Activated CD4-positive, CD25-positive, alpha-beta regulatory T cell treated with anti-CD3 and anti-CD28 coated beads, Interleukin-2, amount 50 U/mL, for 16 hours (primary cell): ENCODE results near the gene TMEM125.

Source experiments
- DNase-seq: peaks from one replicate; pipeline ENCODE4 v3.0.0-alpha.2; 2020; ENCODE audit warnings: low read depth, low spot score

TMEM125 gene

DNA sequence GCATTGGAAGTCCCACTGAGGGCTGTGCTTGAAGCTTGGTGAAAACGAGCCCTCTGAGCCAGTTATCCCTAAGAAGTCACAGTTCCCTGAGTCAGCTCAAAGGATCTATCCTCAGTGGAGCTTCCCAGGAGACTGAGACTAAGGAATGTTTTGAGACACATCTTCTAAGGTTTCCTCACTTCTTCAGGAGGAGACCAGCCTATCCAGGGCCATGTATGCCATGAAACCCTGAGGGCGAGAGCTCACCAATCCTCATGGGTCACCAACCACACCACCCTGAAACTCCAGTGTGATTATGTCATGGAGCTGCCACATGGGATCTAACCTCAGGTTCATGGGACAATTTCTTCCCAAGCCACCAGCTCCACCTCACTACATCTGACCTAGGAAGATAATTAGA lies 23.4 kb downstream of the TMEM125 start:
- no peak for DNase-seq

- no peak for DNase-seq
These were observed 24.3 kb downstream of the TMEM125 start for GRCh38 chr1:43293896-43294760.

GRCh38 chr1:43294761-43295160 lies 25.0 kb downstream of the TMEM125 start:
- DNase-seq: no peak

GRCh38 chr1:43296207-43296606 lies 26.4 kb downstream of the TMEM125 start:
- no peak for DNase-seq

- no peak for DNase-seq
These were observed 28.3 kb downstream of the TMEM125 start for GRCh38 chr1:43298055-43298454.

- no peak for DNase-seq
These were observed 29.3 kb downstream of the TMEM125 start for GRCh38 chr1:43299101-43299500.

DNA sequence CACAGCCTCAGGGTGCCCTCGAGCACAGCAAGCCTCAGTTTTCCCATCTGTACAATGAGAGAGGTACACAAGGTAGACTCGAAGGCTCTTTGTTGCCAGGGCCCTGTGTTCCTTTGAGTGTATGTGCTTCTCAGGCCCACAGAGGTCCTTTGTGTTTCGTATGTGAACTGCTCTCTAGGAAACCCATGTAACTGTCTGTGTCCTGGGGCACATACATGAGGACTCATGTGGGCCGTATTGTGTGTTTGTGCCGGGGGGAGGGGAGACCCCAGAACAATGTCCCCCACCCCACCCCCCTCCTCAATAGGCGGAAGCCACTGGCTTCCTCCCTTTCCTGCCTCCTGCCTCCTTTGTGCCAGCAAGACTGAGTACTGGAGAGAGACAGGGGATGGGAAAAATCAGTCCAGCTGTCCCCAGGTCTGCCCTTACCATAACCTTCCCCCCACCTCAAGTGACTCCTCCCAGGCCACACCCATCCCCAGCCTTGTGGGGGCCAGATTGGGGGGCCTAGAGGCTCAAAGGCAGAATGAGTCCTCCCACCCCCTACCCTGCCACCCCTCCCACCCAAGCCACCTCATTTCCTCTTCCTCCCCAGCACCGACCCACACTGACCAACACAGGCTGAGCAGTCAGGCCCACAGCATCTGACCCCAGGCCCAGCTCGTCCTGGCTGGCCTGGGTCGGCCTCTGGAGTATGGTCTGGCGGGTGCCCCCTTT lies 30.8 kb downstream of the TMEM125 start, which contains the start of gene TIE1:
Gene TIE1, plus strand, starts transcription at position 605 of the 717 bp plus-strand sequence. Its CDS starts 90 bp downstream, at position 695.
- no peak for DNase-seq

DNA sequence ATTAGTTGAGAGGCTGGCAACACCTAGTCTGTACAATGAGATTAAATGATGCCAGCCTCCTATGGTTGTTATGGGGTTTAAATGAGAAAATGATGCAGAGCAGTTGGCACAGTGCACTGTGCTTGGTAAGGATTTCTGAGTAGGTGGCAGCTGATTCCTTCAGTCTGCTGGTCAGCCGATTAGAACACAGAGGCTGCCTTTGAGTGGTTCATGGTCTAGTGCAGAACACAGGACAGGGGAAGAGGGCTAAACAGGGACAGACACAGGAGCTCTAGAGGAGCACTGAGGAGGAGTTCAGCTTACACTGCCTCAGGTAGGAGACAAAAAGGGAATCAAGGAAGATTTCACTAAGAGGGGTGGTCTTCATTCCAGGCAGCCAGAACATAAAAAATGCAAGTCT lies 32.4 kb downstream of the TMEM125 start:
- no peak for DNase-seq

GRCh38 chr1:43302721-43303470 lies 33.1 kb downstream of the TMEM125 start:
- no peak for DNase-seq

DNA sequence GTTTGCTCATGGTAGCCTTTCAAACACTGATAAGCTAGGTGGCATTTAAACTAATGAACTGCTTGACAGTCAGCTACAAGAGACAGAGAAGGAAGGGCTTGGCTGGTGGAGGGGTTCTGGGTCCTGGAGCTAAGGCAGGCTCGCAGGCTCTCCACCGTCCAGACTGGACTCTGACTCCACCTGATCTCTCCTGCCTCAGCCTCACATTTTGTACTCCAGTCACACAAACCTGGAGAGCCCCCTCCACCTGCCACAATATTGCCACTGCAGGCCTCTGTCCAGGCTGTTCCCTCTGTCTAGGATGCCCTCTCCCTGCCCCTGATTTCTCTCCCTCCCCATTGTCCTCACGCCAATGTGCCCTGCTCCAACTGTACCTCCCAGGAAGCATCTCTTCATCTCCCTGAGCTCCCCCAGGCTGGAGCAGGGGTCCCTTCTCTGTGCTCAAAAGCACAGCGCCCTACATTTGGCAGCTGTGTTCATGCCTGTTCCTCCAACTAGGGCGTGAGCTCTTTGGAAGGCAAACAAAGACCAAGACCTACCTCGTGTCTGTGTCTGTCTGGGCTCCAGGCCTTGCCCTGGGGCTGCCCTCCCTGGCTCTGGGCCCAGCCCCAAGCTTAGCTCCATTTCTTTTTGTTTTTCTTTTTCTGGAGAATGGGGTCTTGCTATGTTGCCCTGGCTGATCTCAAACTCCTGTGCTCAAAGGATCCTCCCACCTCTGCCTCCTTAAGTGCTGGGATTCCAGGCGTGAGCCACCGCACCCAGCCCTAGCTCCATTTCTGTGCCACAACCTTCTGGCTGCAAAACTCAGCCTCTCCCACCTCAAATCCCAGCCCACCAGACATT lies 33.9 kb downstream of the TMEM125 start:
- DNase-seq: no peak

- DNase-seq: no peak
These were observed 34.5 kb downstream of the TMEM125 start for GRCh38 chr1:43304314-43304681.

DNA sequence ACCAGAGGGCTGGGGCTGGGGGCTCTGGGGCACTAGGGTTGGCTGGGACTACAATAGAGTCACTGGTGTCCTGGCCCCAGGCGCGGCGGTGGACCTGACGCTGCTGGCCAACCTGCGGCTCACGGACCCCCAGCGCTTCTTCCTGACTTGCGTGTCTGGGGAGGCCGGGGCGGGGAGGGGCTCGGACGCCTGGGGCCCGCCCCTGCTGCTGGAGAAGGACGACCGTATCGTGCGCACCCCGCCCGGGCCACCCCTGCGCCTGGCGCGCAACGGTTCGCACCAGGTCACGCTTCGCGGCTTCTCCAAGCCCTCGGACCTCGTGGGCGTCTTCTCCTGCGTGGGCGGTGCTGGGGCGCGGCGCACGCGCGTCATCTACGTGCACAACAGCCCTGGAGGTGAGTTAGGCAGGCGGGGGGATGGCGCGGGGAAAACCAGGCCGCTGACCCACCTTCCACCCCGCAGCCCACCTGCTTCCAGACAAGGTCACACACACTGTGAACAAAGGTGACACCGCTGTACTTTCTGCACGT lies 35.1 kb downstream of the TMEM125 start:
- no peak for DNase-seq

- no peak for DNase-seq
These were observed 35.7 kb downstream of the TMEM125 start for GRCh38 chr1:43305461-43305860.

DNA sequence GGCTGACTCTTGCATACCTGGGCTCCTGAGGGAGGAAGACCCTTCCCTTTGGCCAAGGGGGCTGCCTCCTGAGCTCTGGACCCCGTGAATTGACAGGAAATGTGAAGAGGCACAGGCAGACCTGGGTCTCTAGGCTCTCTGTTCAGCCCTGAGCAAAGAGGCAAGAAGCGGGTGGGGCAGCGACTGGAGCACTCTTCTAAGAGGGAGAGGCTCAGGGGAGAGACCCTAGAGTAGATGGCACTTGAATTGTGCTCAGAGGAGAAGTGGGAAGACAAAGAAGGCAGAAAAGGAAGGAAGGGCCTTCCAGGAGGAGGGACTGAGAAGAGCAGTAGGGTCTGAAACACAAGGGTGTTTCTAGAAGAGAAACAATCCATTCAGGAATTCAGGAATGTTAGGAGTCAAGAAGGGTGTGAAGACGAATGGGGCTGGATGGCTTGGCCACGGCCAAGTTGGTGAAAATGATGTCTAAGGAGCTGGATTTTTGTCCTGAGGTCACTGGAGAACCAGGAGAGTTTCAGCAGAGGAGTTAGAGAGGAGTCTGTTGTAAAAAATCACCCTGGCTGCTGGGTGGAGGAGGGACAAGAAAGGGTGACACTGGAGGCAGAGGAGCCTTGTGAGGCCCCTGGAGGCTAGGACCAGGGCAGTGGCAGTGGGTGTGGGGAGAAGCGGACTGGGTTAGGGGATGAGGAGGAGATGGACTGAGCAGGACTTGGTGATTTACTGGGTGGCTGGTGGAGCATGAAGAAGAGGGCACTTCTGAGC lies 36.3 kb downstream of the TMEM125 start:
- no peak for DNase-seq

GRCh38 chr1:43306688-43307457 lies 37.1 kb downstream of the TMEM125 start:
- DNase-seq: no peak

GRCh38 chr1:43307458-43308158 lies 37.8 kb downstream of the TMEM125 start:
- DNase-seq: no peak

DNA sequence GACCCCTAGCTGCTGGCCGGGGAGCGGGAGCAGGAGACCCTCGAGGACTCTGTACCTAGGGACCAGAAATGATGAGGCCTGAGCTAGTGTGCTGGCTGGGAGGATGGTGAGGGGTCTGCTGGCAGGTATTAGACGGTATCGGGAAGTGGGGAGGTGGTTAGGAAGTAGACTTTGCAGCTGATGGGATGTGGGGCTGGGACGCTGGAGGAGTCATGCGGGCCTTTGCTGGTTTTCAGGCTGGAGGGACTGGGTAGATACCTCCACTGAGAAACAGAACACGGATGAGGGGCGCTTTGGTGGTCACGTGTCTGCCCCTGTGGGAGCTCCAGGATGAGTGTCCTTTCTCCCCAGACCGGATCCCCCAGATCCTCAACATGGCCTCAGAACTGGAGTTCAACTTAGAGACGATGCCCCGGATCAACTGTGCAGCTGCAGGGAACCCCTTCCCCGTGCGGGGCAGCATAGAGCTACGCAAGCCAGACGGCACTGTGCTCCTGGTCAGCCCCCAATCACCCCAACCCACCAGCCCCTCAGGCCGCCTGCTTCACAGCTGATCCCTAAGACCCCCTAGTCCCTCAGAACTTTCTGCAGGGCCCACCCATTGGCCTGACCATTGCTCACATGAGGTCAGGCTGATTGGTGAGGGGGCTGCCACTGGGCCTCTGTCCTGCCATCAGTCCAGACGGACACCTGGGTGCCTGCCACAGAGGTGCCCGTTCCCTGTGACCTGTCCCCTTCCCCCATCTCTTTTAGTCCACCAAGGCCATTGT lies 39.0 kb downstream of the TMEM125 start:
- DNase-seq: no peak

DNA sequence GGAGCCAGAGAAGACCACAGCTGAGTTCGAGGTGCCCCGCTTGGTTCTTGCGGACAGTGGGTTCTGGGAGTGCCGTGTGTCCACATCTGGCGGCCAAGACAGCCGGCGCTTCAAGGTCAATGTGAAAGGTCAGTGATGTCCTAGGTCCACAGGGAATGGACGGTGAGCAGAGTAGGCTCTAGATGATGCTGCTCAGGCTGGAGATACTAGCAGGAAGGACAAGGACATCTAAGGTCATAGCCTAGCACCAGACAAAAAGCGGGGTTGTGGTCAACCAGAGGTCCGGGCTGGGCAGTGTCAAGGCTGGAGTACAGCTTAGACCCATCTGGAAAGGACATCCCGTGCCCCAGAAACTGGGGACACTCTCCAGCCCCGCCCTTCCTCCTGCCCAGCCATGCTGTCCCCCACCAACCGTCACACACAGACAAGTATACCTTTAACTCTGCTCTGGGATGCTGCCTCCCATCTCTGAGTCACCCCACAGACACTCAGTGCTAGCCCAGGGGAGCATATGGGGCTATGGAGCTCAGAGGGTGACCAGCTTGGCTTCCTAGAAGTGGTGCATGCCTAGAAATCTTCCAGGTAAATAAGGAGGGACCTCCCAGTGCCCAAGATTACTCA lies 39.7 kb downstream of the TMEM125 start:
- no peak for DNase-seq
